ENCODE data around the gene F11.

DNA sequence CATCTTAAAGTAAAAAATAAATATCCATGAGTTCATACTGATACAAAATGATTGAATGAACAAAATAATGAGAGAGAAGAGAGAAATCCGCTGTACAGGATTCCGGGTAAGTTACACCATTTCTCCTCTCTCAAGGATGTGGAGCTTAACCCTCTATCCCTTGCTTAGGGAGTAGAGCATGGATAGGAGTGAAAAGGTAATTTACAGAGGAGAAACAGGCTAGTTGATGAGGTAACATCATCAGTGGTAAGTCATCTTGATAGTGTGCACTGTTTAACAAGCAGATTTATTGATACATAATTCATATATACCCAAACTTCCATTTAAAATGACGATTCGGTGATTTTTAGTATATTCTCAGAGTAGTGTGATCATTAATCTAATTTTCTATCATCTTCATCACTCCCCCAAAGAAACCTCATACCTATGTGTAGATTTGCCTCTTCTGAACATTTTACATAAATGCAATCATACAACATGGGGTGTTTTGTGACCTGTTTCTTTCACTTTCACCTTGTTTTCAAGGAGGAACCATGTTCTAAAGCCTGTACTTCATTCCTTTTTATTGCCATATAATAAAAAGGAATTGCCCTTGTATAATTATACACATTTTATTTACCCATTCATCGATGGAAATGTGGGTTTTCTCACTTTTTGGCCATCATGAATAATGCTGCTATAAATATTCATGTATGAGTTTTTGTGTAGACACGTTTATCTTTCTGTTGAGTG, 34.8 kb downstream of the F11 start:
- TF ChIP-seq, protein P1, sequence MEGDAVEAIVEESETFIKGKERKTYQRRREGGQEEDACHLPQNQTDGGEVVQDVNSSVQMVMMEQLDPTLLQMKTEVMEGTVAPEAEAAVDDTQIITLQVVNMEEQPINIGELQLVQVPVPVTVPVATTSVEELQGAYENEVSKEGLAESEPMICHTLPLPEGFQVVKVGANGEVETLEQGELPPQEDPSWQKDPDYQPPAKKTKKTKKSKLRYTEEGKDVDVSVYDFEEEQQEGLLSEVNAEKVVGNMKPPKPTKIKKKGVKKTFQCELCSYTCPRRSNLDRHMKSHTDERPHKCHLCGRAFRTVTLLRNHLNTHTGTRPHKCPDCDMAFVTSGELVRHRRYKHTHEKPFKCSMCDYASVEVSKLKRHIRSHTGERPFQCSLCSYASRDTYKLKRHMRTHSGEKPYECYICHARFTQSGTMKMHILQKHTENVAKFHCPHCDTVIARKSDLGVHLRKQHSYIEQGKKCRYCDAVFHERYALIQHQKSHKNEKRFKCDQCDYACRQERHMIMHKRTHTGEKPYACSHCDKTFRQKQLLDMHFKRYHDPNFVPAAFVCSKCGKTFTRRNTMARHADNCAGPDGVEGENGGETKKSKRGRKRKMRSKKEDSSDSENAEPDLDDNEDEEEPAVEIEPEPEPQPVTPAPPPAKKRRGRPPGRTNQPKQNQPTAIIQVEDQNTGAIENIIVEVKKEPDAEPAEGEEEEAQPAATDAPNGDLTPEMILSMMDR (IDR thresholded peaks at IDR 0.05) = no peak
- no peak for TF ChIP-seq POLR2A (IDR thresholded peaks at IDR 0.05)

All from tibial nerve (tissue), 3 donors.